NCI-H524 treated with DMSO at 0.1 percent for 48 hours (cell line): ENCODE data around the gene RNASE1.

Source experiments
- DNase-seq: peaks from one replicate; lab custom pipeline; 2025; lab: John Stamatoyannopoulos, UW

The RNASE1 gene

GRCh38 chr14:20807304-20808161, 4.9 kb upstream of the RNASE1 start:
- DNase-seq = no peak

GRCh38 chr14:20805485-20805884, 2.8 kb upstream of the RNASE1 start:
- DNase-seq = no peak

GRCh38 chr14:20803223-20803622, 579 bp upstream of the RNASE1 start:
- no peak for DNase-seq

- DNase-seq = no peak
These were observed 918 bp downstream of the RNASE1 start for GRCh38 chr14:20801726-20802125.

GRCh38 chr14:20799892-20800544, 2.6 kb downstream of the RNASE1 start:
- no peak for DNase-seq

- no peak for DNase-seq
These were observed 3.2 kb downstream of the RNASE1 start for GRCh38 chr14:20799456-20799891.

GRCh38 chr14:20798932-20799331, 3.7 kb downstream of the RNASE1 start:
- DNase-seq = no peak

GRCh38 chr14:20798318-20798717, 4.3 kb downstream of the RNASE1 start:
- DNase-seq = no peak

- no peak for DNase-seq
These were observed 5.5 kb downstream of the RNASE1 start for GRCh38 chr14:20797164-20797563.

GRCh38 chr14:20794644-20795369, 7.8 kb downstream of the RNASE1 start:
- no peak for DNase-seq

- DNase-seq = no peak
These were observed 10.1 kb downstream of the RNASE1 start for GRCh38 chr14:20792556-20792955.

GRCh38 chr14:20791597-20791996, 11.0 kb downstream of the RNASE1 start:
- DNase-seq = no peak

GRCh38 chr14:20791187-20791586, 11.5 kb downstream of the RNASE1 start:
- no peak for DNase-seq

GRCh38 chr14:20790464-20791116, 12.1 kb downstream of the RNASE1 start:
- no peak for DNase-seq

GRCh38 chr14:20789230-20789813, 13.3 kb downstream of the RNASE1 start:
- no peak for DNase-seq

- DNase-seq = no peak
These were observed 15.6 kb downstream of the RNASE1 start for GRCh38 chr14:20787025-20787424.

GRCh38 chr14:20782280-20782890, 20.3 kb downstream of the RNASE1 start:
- no peak for DNase-seq

- DNase-seq = no peak
These were observed 20.8 kb downstream of the RNASE1 start for GRCh38 chr14:20781803-20782202.

- DNase-seq = no peak
These were observed 26.7 kb downstream of the RNASE1 start for GRCh38 chr14:20775901-20776300.

- DNase-seq = no peak
These were observed 27.6 kb downstream of the RNASE1 start for GRCh38 chr14:20775043-20775442.

- DNase-seq = no peak
These were observed 28.3 kb downstream of the RNASE1 start for GRCh38 chr14:20774258-20774824.
